PFSK-1 (cell line): ENCODE results near the gene NSUN6.

Experiments
- FOXP2 ChIP-seq: optimal IDR thresholded peaks from 2 replicates; pipeline ENCODE3; 2011; ENCODE audit warnings: borderline replicate concordance, control low read depth, inconsistent platforms; ENCODE audit not compliant: insufficient read depth; ENCODE audit errors: extremely low read length, extremely low read depth
- POLR2AphosphoS5 ChIP-seq: IDR thresholded peaks from 2 replicates; pipeline ENCODE4 v1.6.1; 2012; ENCODE audit warnings: low read depth, mild to moderate bottlenecking, control low read depth, low read length, moderate library complexity
- REST ChIP-seq, 2 experiments: IDR thresholded peaks; 2 replicates each; pipeline versions ENCODE4 v1.6.1 to v1.8.0; 2011 to 2012; ENCODE audit warnings: low read depth in 2 of 2, low read length in 2 of 2, control low read depth in 1 of 2, inconsistent platforms in 1 of 2, mild to moderate bottlenecking in 1 of 2, moderate library complexity in 1 of 2; ENCODE audit not compliant: insufficient read depth in 1 of 2
- SIN3A ChIP-seq: IDR thresholded peaks from 2 replicates; pipeline ENCODE4 v1.6.1; 2012; ENCODE audit warnings: mild to moderate bottlenecking, low read length, moderate library complexity, borderline replicate concordance; ENCODE audit not compliant: insufficient read depth
- TAF1 ChIP-seq: IDR thresholded peaks from 2 replicates; pipeline ENCODE4 v1.6.1; 2012; ENCODE audit warnings: low read length, control low read depth, borderline replicate concordance; ENCODE audit not compliant: insufficient read depth

Gene NSUN6

GRCh38 chr10:18566177-18566576 is 85.2 kb downstream of the NSUN6 start:
- no peak for TF ChIP-seq FOXP2
- TF ChIP-seq SIN3A: no peak
- TF ChIP-seq POLR2AphosphoS5: no peak
- TF ChIP-seq REST (IDR thresholded peaks at IDR 0.05; ENCODE audit: insufficient read depth in 1 of 2, low read depth in 2 of 2, low read length in 2 of 2): no peak
- no peak for TF ChIP-seq TAF1

- TF ChIP-seq TAF1 (no peak), POLR2AphosphoS5 (no peak), REST (IDR thresholded peaks at IDR 0.05; ENCODE audit: insufficient read depth in 1 of 2, low read depth in 2 of 2, low read length in 2 of 2) (no peak)
These were observed 86.4 kb downstream of the NSUN6 start for GRCh38 chr10:18565006-18565405.

- TF ChIP-seq TAF1 (no peak), POLR2AphosphoS5 (no peak), SIN3A (no peak), FOXP2 (no peak), REST (IDR thresholded peaks at IDR 0.05; ENCODE audit: insufficient read depth in 1 of 2, low read depth in 2 of 2, low read length in 2 of 2) (no peak)
These were observed 88.2 kb downstream of the NSUN6 start for GRCh38 chr10:18563003-18563726.

GRCh38 chr10:18561861-18562551 is 89.4 kb downstream of the NSUN6 start:
- no peak for TF ChIP-seq FOXP2
- no peak for TF ChIP-seq SIN3A
- TF ChIP-seq TAF1: no peak

- no peak for TF ChIP-seq POLR2AphosphoS5
- no peak for TF ChIP-seq FOXP2
- TF ChIP-seq REST (IDR thresholded peaks at IDR 0.05; ENCODE audit: insufficient read depth in 1 of 2, low read depth in 2 of 2, low read length in 2 of 2): no peak
- TF ChIP-seq TAF1: no peak
These were observed 93.4 kb downstream of the NSUN6 start for GRCh38 chr10:18557960-18558359.
